ENCODE results near the gene FZD2.

The FZD2 gene

GRCh38 chr17:44557651-44558285 lies 484 bp downstream of the FZD2 start:
- ChIA-PET POLR2A (no interaction called here), CTCF (interaction anchor here (0.7 kb wide), 1 partner anchor 24 kb away, joined by 3 read pairs; no protein-coding TSS in a partner anchor)
- DNase-seq, result peak; percentile 21 to 52 (median 41)

DNA sequence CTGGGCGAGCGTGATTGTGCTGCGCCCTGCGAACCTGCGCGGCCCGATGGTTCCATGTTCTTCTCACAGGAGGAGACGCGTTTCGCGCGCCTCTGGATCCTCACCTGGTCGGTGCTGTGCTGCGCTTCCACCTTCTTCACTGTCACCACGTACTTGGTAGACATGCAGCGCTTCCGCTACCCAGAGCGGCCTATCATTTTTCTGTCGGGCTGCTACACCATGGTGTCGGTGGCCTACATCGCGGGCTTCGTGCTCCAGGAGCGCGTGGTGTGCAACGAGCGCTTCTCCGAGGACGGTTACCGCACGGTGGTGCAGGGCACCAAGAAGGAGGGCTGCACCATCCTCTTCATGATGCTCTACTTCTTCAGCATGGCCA lies 1.0 kb downstream of the FZD2 start:
- CTCF ChIA-PET, result interaction anchor here (0.7 kb wide), 1 partner anchor 25 kb away, joined by 3 read pairs; no protein-coding TSS in a partner anchor
- peak in 1 of 3 donors; percentile 18 for DNase-seq
- H3K27ac ChIP-seq (ENCODE audit: insufficient read depth in 1 of 2, low read depth in 1 of 2, low read length in 2 of 2, poor library complexity in 1 of 2, severe bottlenecking in 2 of 2), result no peak overlapping the region
- H3K9me3 ChIP-seq (ENCODE audit: control extremely low read depth in 1 of 5, control insufficient read depth in 4 of 5, insufficient read depth in 2 of 5, low read depth in 1 of 5, low read length in 4 of 5), result peaks cover 0 to 8% (median 6%) of the 10 kb centered on the region in 5 experiments
- POLR2A ChIA-PET, result no interaction called here
- peak overlapping the region in 3 of 7 experiments; percentile 48 to 62 (median 58) for H3K4me3 ChIP-seq (ENCODE audit: control insufficient read depth in 1 of 7, extremely low read depth in 1 of 7, insufficient read depth in 4 of 7, low read depth in 2 of 7, low read length in 6 of 7)
- 25% methylated on average over 31 of the region's 31 CpGs for WGBS (ENCODE audit: insufficient coverage)
- H3K36me3 ChIP-seq (ENCODE audit: control insufficient read depth in 4 of 4, insufficient read depth in 4 of 4, low read length in 3 of 4), result no peaks in the 10 kb centered on the region
- H3K4me1 ChIP-seq (ENCODE audit: control extremely low read depth in 1 of 4, control insufficient read depth in 4 of 4, insufficient read depth in 4 of 4, low read length in 3 of 4), result peaks cover 0 to 23% (median 22%) of the 10 kb centered on the region in 4 experiments
- H3K27me3 ChIP-seq (replicated peaks in 2 of 5; ENCODE audit: control insufficient read depth in 4 of 5, insufficient read depth in 5 of 5, low read length in 4 of 5), result peaks cover 7 to 90% (median 44%) of the 10 kb centered on the region in 5 experiments

More at GRCh38 chr17:44557651-44558285, 484 bp downstream of the FZD2 start:
- WGBS (ENCODE audit: insufficient coverage), result under 1% methylated on average over 60 of the region's 69 CpGs
- H3K27ac ChIP-seq (ENCODE audit: insufficient read depth in 1 of 2, low read depth in 1 of 2, low read length in 2 of 2, poor library complexity in 1 of 2, severe bottlenecking in 2 of 2), result no peak overlapping the region
- H3K27me3 ChIP-seq (replicated peaks in 2 of 5; ENCODE audit: control insufficient read depth in 4 of 5, insufficient read depth in 5 of 5, low read length in 4 of 5), result peaks cover 7 to 86% (median 44%) of the 10 kb centered on the region in 5 experiments
- peaks cover 0 to 23% (median 22%) of the 10 kb centered on the region in 4 experiments for H3K4me1 ChIP-seq (ENCODE audit: control extremely low read depth in 1 of 4, control insufficient read depth in 4 of 4, insufficient read depth in 4 of 4, low read length in 3 of 4)
- H3K36me3 ChIP-seq (ENCODE audit: control insufficient read depth in 4 of 4, insufficient read depth in 4 of 4, low read length in 3 of 4), result no peaks in the 10 kb centered on the region
- H3K9me3 ChIP-seq (ENCODE audit: control extremely low read depth in 1 of 5, control insufficient read depth in 4 of 5, insufficient read depth in 2 of 5, low read depth in 1 of 5, low read length in 4 of 5), result peaks cover 0 to 8% (median 6%) of the 10 kb centered on the region in 5 experiments
- H3K4me3 ChIP-seq (ENCODE audit: control insufficient read depth in 1 of 7, extremely low read depth in 1 of 7, insufficient read depth in 4 of 7, low read depth in 2 of 7, low read length in 6 of 7), result peak overlapping the region in 4 of 7 experiments; percentile 48 to 62 (median 56)

DNA sequence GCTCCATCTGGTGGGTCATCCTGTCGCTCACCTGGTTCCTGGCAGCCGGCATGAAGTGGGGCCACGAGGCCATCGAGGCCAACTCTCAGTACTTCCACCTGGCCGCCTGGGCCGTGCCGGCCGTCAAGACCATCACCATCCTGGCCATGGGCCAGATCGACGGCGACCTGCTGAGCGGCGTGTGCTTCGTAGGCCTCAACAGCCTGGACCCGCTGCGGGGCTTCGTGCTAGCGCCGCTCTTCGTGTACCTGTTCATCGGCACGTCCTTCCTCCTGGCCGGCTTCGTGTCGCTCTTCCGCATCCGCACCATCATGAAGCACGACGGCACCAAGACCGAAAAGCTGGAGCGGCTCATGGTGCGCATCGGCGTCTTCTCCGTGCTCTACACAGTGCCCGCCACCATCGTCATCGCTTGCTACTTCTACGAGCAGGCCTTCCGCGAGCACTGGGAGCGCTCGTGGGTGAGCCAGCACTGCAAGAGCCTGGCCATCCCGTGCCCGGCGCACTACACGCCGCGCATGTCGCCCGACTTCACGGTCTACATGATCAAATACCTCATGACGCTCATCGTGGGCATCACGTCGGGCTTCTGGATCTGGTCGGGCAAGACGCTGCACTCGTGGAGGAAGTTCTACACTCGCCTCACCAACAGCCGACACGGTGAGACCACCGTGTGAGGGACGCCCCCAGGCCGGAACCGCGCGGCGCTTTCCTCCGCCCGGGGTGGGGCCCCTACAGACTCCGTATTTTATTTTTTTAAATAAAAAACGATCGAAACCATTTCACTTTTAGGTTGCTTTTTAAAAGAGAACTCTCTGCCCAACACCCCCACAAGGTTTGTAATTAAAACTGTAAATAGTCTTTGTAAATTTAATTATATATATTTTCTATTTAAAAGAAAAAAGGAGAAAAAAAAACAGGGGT lies 1.7 kb downstream of the FZD2 start:
- Histone ChIP-seq H3K9me3 (ENCODE audit: control extremely low read depth in 1 of 5, control insufficient read depth in 4 of 5, insufficient read depth in 2 of 5, low read depth in 1 of 5, low read length in 4 of 5) (peaks cover 0 to 8% (median 6%) of the 10 kb centered on the region in 5 experiments), H3K36me3 (ENCODE audit: control insufficient read depth in 4 of 4, insufficient read depth in 4 of 4, low read length in 3 of 4) (no peaks in the 10 kb centered on the region), H3K4me1 (ENCODE audit: control extremely low read depth in 1 of 4, control insufficient read depth in 4 of 4, insufficient read depth in 4 of 4, low read length in 3 of 4) (peaks cover 0 to 23% (median 22%) of the 10 kb centered on the region in 4 experiments), H3K27ac (ENCODE audit: insufficient read depth in 1 of 2, low read depth in 1 of 2, low read length in 2 of 2, poor library complexity in 1 of 2, severe bottlenecking in 2 of 2) (no peak overlapping the region), H3K27me3 (replicated peaks in 2 of 5; ENCODE audit: control insufficient read depth in 4 of 5, insufficient read depth in 5 of 5, low read length in 4 of 5) (peaks cover 7 to 87% (median 44%) of the 10 kb centered on the region in 5 experiments), H3K4me3 (ENCODE audit: control insufficient read depth in 1 of 7, extremely low read depth in 1 of 7, insufficient read depth in 4 of 7, low read depth in 2 of 7, low read length in 6 of 7) (no peak overlapping the region)
- POLR2A ChIA-PET, result no interaction called here
- 32% methylated on average over 63 of the region's 74 CpGs for WGBS (ENCODE audit: insufficient coverage)
- DNase-seq, result no peak
- CTCF ChIA-PET, result no interaction called here

- H3K4me1 ChIP-seq (ENCODE audit: control extremely low read depth in 1 of 4, control insufficient read depth in 4 of 4, insufficient read depth in 4 of 4, low read length in 3 of 4), result peaks cover 0 to 23% (median 22%) of the 10 kb centered on the region in 4 experiments
- no peak for DNase-seq
- peaks cover 10 to 82% (median 43%) of the 10 kb centered on the region in 5 experiments for H3K27me3 ChIP-seq (replicated peaks in 2 of 5; ENCODE audit: control insufficient read depth in 4 of 5, insufficient read depth in 5 of 5, low read length in 4 of 5)
- 57% methylated on average over 7 of the region's 16 CpGs for WGBS (ENCODE audit: insufficient coverage)
- H3K36me3 ChIP-seq (ENCODE audit: control insufficient read depth in 4 of 4, insufficient read depth in 4 of 4, low read length in 3 of 4), result no peaks in the 10 kb centered on the region
- POLR2A ChIA-PET, result no interaction called here
- H3K27ac ChIP-seq (ENCODE audit: insufficient read depth in 1 of 2, low read depth in 1 of 2, low read length in 2 of 2, poor library complexity in 1 of 2, severe bottlenecking in 2 of 2), result no peak overlapping the region
- peaks cover 0 to 12% (median 6%) of the 10 kb centered on the region in 5 experiments for H3K9me3 ChIP-seq (ENCODE audit: control extremely low read depth in 1 of 5, control insufficient read depth in 4 of 5, insufficient read depth in 2 of 5, low read depth in 1 of 5, low read length in 4 of 5)
- H3K4me3 ChIP-seq (ENCODE audit: control insufficient read depth in 1 of 7, extremely low read depth in 1 of 7, insufficient read depth in 4 of 7, low read depth in 2 of 7, low read length in 6 of 7), result no peak overlapping the region
- CTCF ChIA-PET, result no interaction called here
These were observed 2.6 kb downstream of the FZD2 start for GRCh38 chr17:44559634-44560554.

DNA sequence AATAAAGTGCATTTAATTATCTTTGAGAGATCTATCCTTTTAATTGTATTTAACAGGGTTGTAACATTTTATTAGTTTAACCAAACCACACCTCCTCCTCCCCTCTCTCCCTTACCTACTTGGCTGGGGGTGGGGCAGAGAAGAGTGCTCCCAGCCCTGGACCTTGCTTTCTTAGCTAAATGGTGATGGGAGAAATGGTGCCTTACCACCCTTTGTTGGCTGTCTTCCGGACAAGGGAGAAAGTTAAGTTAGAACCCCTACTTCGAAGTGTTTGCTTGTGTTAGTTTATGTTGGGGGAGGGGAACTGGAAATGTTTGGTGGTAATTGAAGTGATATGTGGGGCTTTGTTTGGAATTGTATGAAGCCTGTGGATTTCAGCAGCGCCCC lies 3.9 kb downstream of the FZD2 start:
- Histone ChIP-seq H3K4me1 (ENCODE audit: control extremely low read depth in 1 of 4, control insufficient read depth in 4 of 4, insufficient read depth in 4 of 4, low read length in 3 of 4) (peaks cover 0 to 19% (median 17%) of the 10 kb centered on the region in 4 experiments), H3K4me3 (ENCODE audit: control insufficient read depth in 1 of 7, extremely low read depth in 1 of 7, insufficient read depth in 4 of 7, low read depth in 2 of 7, low read length in 6 of 7) (no peak overlapping the region), H3K9me3 (ENCODE audit: control extremely low read depth in 1 of 5, control insufficient read depth in 4 of 5, insufficient read depth in 2 of 5, low read depth in 1 of 5, low read length in 4 of 5) (peaks cover 0 to 19% (median 12%) of the 10 kb centered on the region in 5 experiments), H3K27ac (ENCODE audit: insufficient read depth in 1 of 2, low read depth in 1 of 2, low read length in 2 of 2, poor library complexity in 1 of 2, severe bottlenecking in 2 of 2) (no peak overlapping the region), H3K36me3 (ENCODE audit: control insufficient read depth in 4 of 4, insufficient read depth in 4 of 4, low read length in 3 of 4) (no peaks in the 10 kb centered on the region), H3K27me3 (replicated peaks in 2 of 5; ENCODE audit: control insufficient read depth in 4 of 5, insufficient read depth in 5 of 5, low read length in 4 of 5) (peaks cover 3 to 80% (median 33%) of the 10 kb centered on the region in 5 experiments)
- CTCF ChIA-PET, result interaction anchor here (1.1 kb wide), 1 partner anchor 27 kb away, joined by 3 read pairs; no protein-coding TSS in a partner anchor
- WGBS (ENCODE audit: insufficient coverage), result 33% methylated on average over 2 of the region's 3 CpGs
- no peak for DNase-seq
- POLR2A ChIA-PET, result no interaction called here

- Histone ChIP-seq H3K36me3 (ENCODE audit: control insufficient read depth in 4 of 4, insufficient read depth in 4 of 4, low read length in 3 of 4) (no peaks in the 10 kb centered on the region), H3K9me3 (ENCODE audit: control extremely low read depth in 1 of 5, control insufficient read depth in 4 of 5, insufficient read depth in 2 of 5, low read depth in 1 of 5, low read length in 4 of 5) (peaks cover 0 to 14% (median 10%) of the 10 kb centered on the region in 5 experiments), H3K27me3 (replicated peaks in 2 of 5; ENCODE audit: control insufficient read depth in 4 of 5, insufficient read depth in 5 of 5, low read length in 4 of 5) (peaks cover 3 to 54% (median 19%) of the 10 kb centered on the region in 5 experiments), H3K4me3 (ENCODE audit: control insufficient read depth in 1 of 7, extremely low read depth in 1 of 7, insufficient read depth in 4 of 7, low read depth in 2 of 7, low read length in 6 of 7) (no peak overlapping the region), H3K4me1 (ENCODE audit: control extremely low read depth in 1 of 4, control insufficient read depth in 4 of 4, insufficient read depth in 4 of 4, low read length in 3 of 4) (peaks cover 0 to 11% (median 0%) of the 10 kb centered on the region in 4 experiments), H3K27ac (ENCODE audit: insufficient read depth in 1 of 2, low read depth in 1 of 2, low read length in 2 of 2, poor library complexity in 1 of 2, severe bottlenecking in 2 of 2) (no peak overlapping the region)
- ChIA-PET CTCF (no interaction called here), POLR2A (no interaction called here)
- WGBS (ENCODE audit: insufficient coverage), result 53% methylated on average over 3 of the region's 7 CpGs
- DNase-seq, result no peak
These were observed 7.1 kb downstream of the FZD2 start for GRCh38 chr17:44564429-44564828.
